GM19438 (cell line): Measurements from ENCODE around the gene TRIM26.
"Not testable (repeated sequence)": the region's sequence is repeated elsewhere in the genome, so short reads cannot be mapped to it uniquely, and the experiment has no call there.

Source experiments
- ATAC-seq: cut with Tn5 transposase; IDR thresholded peaks from one replicate; pipeline ENCODE4 v1.9.1; 2021; ENCODE audit warnings: low read depth; ENCODE audit not compliant: unreplicated experiment

TRIM26 gene

GRCh38 chr6:30155520-30156261 lies 57.5 kb downstream of the TRIM26 start:
- ATAC-seq = no peak

DNA sequence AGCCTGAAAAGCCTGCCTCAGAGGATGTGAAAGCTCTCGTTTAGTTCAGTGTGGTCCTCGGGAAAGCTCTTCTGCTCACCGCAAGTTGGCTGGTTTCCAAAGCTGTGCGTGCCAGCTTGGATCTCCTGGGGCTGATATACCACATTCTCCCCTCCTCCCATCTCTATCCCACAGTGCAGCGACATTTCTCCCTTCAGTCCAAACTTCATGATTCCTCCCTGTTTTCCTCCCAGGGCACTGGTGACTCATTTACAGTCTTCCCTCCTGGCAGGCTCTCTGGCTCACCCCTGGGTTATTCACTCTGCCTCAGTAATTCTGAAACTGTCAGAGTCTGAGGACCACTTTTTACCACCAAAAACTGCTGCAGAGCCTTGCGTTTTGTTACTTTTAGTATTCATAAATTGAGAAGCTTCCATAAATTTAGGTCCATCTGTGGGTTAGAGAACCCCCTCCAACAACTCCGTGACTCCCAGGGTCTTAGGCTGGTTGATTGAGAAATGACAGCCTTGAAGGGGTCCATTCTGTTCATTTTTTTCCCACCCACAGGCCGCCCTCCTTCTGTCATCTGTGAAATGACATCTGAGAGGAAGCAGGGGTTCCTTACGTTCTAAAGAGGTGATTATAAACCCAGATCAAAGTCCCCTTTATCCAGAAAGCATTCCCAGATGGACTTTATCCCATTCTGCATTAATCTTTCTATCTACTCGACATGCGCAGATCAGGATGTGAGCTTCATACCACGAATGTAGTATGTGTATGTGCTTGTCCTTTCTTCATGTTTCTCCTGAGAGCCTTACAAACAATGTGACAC lies 58.3 kb downstream of the TRIM26 start:
- ATAC-seq = no peak

GRCh38 chr6:30154061-30154460 lies 59.1 kb downstream of the TRIM26 start:
- no peak for ATAC-seq

DNA sequence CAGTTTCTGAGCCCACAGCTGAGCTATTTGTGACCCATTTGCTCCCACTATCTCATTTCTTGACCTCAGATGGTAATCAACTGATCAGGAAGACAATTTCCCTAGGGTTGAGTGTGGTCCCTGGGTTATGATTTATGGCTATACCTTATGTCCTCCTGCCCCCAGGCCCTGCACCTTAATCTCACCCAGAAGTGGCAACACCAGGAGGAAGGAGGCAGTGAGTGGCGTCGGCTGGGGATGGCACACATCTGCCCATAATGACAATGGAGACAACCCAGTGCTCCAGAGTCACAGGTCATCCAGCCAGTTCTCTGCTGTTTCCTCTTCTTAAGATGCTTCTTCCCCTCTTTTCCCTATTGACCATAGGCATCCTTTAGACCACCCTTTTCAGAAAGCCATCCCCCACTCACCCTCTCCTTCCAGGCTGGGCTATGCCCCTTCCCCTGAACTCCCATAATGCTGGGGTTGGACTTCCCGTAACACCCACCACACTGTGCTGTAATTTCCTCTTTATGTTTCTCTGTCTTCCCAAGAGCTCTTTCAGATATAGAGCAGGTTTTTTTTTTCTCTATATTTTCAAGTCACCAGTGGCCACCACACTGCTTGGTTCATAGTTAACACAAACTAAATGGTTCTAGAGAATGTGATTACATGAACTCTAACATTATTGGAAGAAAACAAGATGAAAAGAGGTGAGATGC lies 60.1 kb downstream of the TRIM26 start:
- ATAC-seq = no peak

- no peak for ATAC-seq
These were observed 61.1 kb downstream of the TRIM26 start for GRCh38 chr6:30152016-30152673.

- ATAC-seq = no peak
These were observed 61.6 kb downstream of the TRIM26 start for GRCh38 chr6:30151580-30151979.

DNA sequence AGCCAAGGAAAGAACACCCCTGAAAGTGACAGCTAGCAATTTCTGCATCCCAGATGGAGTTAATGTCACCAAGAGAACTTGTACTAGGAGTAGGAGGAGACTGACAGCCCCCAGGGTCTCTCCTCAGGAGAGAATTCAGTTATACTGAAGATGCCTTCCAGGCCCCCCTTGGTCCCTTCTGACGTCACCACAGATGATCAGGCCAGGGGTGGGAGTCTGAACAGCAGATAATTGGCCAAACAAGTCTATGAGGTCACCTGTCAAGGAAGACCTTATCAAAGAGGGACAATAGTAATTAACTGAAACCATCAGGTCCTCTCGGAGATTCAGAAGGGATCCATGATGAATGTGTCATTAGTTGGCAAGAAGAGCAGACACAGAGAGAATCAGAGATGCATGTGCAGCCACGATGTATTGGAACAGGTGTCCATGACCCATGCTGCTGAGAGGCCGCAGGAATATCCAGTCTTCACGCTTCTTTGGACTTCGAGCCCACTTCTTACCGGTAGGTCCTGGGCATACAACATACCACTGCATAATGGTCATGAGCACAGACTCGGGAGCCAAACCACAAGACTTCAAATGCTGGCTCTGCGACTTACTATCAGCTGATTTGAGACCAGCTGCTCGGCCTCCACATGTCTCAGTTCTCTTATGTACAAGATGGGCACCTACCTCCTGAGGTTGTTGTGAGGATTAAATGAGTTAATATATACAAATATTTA lies 62.4 kb downstream of the TRIM26 start:
- ATAC-seq = no peak

DNA sequence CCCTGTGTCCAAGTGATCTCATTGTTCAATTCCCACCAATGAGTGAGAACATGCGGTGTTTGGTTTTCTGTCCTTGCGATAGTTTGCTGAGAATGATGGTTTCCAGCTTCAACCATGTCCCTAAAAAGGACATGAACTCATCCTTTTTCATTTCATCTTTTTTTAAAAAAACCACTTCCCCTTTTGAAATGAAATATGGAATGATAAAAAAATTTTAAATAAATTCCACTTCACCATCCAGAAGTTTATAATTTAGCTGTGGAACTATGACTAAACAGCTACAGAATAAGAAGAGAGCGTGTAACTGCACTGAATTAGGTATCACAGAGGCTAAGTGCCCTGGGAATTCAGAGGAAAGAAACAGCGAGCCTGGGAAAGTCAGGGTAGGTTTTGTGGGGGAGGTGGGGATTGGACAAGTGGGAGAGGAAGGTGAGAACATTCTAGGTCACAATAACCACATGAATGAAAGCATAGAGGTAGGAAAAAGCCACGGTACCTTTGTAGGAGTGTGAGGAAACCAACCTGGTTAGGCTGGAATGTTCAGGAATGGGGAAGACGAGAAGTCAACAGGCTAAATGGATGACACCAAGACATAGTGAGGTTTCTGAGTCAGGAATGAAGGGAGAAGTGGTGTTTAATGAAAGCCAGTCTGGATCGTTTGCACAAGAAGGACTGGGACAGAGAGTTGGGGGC lies 63.2 kb downstream of the TRIM26 start:
- no peak for ATAC-seq

DNA sequence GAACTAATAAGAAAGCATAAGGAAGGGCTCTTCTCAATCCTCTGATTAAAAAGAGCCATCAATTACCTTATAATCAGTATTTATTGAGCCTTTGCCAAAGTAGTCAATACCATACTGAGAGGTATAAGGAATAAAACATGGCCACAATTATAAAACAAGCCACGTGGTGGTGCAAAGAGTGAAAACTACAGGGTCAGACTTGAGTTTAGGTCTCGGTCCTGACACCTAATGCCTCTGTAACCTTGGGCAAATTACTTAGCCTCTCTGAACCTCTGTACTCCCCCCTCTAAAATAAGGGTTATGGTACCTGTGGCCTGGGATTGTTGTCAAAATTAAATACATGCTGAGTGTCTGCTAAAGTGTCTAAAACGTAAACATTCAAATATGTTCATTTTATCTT lies 64.0 kb downstream of the TRIM26 start:
- ATAC-seq = no peak

- no peak for ATAC-seq
These were observed 66.1 kb downstream of the TRIM26 start for GRCh38 chr6:30147096-30147495.

- no peak for ATAC-seq
These were observed 67.4 kb downstream of the TRIM26 start for GRCh38 chr6:30145818-30146217.

GRCh38 chr6:30144811-30145210 lies 68.4 kb downstream of the TRIM26 start:
- ATAC-seq = no peak

DNA sequence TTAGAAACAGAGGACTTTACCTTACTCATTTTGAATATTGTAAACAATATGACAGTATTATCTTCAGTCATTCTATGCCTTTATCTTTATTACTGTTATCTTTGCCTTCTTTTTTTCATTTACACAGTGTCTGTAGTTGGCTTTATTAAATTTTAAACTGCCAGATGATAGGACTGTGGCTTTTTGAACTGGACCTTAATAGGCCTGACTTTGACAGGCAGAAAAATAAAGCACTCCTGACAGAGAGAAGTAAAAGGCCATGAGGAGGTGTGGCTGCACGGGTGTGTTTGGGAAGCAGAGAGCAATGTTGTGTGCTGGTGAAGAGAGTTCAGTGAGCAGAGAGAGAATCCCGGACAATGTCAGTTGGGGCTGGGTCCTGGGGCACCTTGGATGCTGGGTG lies 69.4 kb downstream of the TRIM26 start:
- ATAC-seq = no peak

DNA sequence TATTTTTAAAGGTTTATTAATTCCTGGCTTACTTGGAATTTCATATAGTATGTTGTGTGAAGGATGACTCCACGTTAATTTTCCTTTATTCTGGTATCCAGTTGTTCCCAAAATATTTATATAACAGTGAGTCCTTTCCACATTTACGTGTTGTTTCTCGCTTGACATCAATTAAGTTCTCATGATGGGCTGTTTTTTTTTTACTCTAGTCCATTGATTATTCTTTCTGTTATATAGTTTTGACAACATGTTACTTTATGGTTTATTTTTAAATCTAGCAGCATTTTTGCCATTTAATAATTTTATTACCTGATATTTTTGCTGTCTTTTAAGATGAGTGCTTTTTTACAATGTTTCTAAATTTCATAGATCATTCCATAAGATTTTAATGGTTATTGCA lies 70.5 kb downstream of the TRIM26 start:
- no peak for ATAC-seq

DNA sequence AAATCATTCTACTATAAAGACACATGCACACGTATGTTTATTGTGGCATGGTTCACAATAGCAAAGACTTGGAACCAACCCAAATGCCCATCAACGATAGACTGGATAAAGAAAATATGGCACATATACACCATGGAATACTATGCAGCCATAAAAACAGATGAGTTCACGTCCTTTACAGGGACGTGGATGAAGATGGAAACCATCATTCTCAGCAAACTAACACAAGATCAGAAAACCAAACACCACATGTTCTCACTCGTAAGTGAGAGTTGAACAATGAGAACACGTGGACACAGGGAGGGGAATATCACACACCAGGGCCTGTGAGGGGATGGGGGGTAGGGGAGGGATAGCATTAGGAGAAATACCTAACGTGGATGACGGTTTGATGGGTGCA lies 73.0 kb downstream of the TRIM26 start:
- ATAC-seq = not testable (repeated sequence)

GRCh38 chr6:30136570-30137286 lies 76.5 kb downstream of the TRIM26 start:
- no peak for ATAC-seq

- ATAC-seq = no peak
These were observed 77.4 kb downstream of the TRIM26 start, which contains the start of gene TRIM40 for GRCh38 chr6:30135757-30136156. Gene TRIM40, plus strand, starts transcription at chr6:30136140. Its CDS starts 897 bp downstream, at chr6:30137037.

DNA sequence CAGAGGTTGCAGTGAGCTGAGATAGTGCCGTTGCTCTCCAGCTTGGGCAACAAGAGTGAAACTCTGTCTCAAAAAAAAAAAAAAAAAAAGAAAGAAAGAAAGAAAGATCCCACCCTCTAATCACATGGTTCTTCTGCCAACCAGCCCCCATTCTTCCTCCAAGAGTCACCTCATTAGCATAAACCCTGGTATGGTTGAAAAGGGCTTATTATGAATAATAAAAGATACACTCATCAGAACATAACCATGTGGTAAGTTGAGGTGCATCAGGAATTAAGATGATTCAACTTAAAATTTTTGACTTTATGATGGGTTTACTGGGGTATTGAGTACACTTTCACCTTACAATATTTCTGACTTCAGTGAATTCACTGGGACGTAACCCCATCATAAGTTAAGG lies 78.1 kb downstream of the TRIM26 start:
- no peak for ATAC-seq
